Activated CD4-positive, alpha-beta T cell treated with anti-CD3 and anti-CD28 coated beads for 36 hours (primary cell): Measurements from ENCODE around the gene ITGB4. TPM values are rescaled to one million over a fixed set of nuclear protein-coding genes. Genes with fewer than 3 reads are reported as not detected.

Experiments used
- ATAC-seq: fragments of 200-7000 bp; cut with Tn5 transposase; one replicate; pipeline ENCODE4 v1.10.0; 2021; ENCODE audit warnings: mild to moderate bottlenecking, moderate library complexity
- CTCF ChIA-PET: fragments of 350-600 bp; sonication (Branson Sonifier 250); formaldehyde crosslinking; loops from one replicate; lab custom pipeline; 2021; ENCODE audit warnings: antibody characterized with exemption; lab: Charles Lee
- POLR2A ChIA-PET: fragments of 350-600 bp; sonication (Branson Sonifier 250); formaldehyde crosslinking; loops from one replicate; lab custom pipeline; 2021; ENCODE audit warnings: antibody characterized with exemption, inconsistent platforms; lab: Charles Lee
- DNase-seq: peaks from one replicate; pipeline ENCODE4 v3.0.0-alpha.2; 2020
- H3K27ac Mint-ChIP-seq: one replicate; pipeline ENCODE4 v1.8.0; 2021; ENCODE audit warnings: mixed read lengths
- H3K27me3 Mint-ChIP-seq: one replicate; pipeline ENCODE4 v1.8.0; 2021; ENCODE audit warnings: mixed read lengths
- H3K36me3 Mint-ChIP-seq: one replicate; pipeline ENCODE4 v1.8.0; 2021; ENCODE audit warnings: low read depth, mixed read lengths
- H3K4me1 Mint-ChIP-seq: one replicate; pipeline ENCODE4 v1.8.0; 2021; ENCODE audit warnings: mixed read lengths
- H3K4me3 Mint-ChIP-seq: one replicate; pipeline ENCODE4 v1.8.0; 2021; ENCODE audit warnings: mild to moderate bottlenecking, moderate library complexity, mixed read lengths
- H3K9me3 Mint-ChIP-seq: one replicate; pipeline ENCODE4 v1.8.0; 2021; ENCODE audit warnings: low read depth, mixed read lengths
- intact Hi-C, 2 experiments: fragments of 100-400 bp; cut with DNase I in 1 of 2; cut with micrococcal nuclease in 1 of 2; formaldehyde crosslinking; loops; one replicate each; pipeline versions ENCODE4 v1.14.2 to v1.15.1; 2022 to 2024; cut with DNase I, micrococcal nuclease
- total RNA-seq, 2 experiments: library from RNA; stranded (reverse); gene quantifications; one replicate each; pipeline ENCODE4 v1.2.3, GENCODE V29; 2021

Gene ITGB4
- total RNA-seq, 2 experiments from 2014 or later, result 0.62 to 1.5 TPM

GRCh38 chr17:75721463-75722011 lies 278 bp downstream of the ITGB4 start:
- no peak overlapping the region for H3K27ac Mint-ChIP-seq
- peaks cover 5% of the 10 kb centered on the region for H3K4me1 Mint-ChIP-seq
- H3K4me3 Mint-ChIP-seq, result no peak overlapping the region
- H3K27me3 Mint-ChIP-seq, result peaks cover 15% of the 10 kb centered on the region
- CTCF ChIA-PET, result interaction anchor here (0.9 to 2.5 kb wide), 3 partner anchors 27 to 70 kb away, joined by 3 to 13 read pairs (median 3); no protein-coding TSS in a partner anchor
- DNase-seq, result no peak
- no peak for ATAC-seq
- intact Hi-C loops, result no loop called here
- POLR2A ChIA-PET, result interaction anchor here (1.6 kb wide), 1 partner anchor 59 kb away, joined by 4 read pairs; no protein-coding TSS in a partner anchor
- no peaks in the 10 kb centered on the region for H3K36me3 Mint-ChIP-seq
- no peaks in the 10 kb centered on the region for H3K9me3 Mint-ChIP-seq

- Mint-ChIP-seq H3K9me3 (no peaks in the 10 kb centered on the region), H3K4me3 (no peak overlapping the region), H3K27ac (no peak overlapping the region), H3K27me3 (peaks cover 15% of the 10 kb centered on the region), H3K36me3 (no peaks in the 10 kb centered on the region), H3K4me1 (peaks cover 5% of the 10 kb centered on the region)
- CTCF ChIA-PET, result interaction anchor here (0.9 to 2.5 kb wide), 2 partner anchors 27 to 32 kb away, joined by 3 to 13 read pairs; no protein-coding TSS in a partner anchor
- intact Hi-C loops, result no loop called here
- POLR2A ChIA-PET, result no interaction called here
- DNase-seq, result no peak
- no peak for ATAC-seq
Measured at GRCh38 chr17:75722076-75722475, 817 bp downstream of the ITGB4 start.

- Mint-ChIP-seq H3K4me3 (no peak overlapping the region), H3K27ac (no peak overlapping the region), H3K27me3 (peaks cover 15% of the 10 kb centered on the region), H3K36me3 (no peaks in the 10 kb centered on the region), H3K4me1 (peaks cover 5% of the 10 kb centered on the region), H3K9me3 (no peaks in the 10 kb centered on the region)
- intact Hi-C loops, result no loop called here
- CTCF ChIA-PET, result interaction anchor here (2.5 kb wide), 1 partner anchor 26 kb away, joined by 13 read pairs; no protein-coding TSS in a partner anchor
- POLR2A ChIA-PET, result no interaction called here
- DNase-seq (no peak), ATAC-seq (no peak)
Measured at GRCh38 chr17:75722542-75723095, 1.4 kb downstream of the ITGB4 start.

GRCh38 chr17:75723171-75723930 lies 2.1 kb downstream of the ITGB4 start:
- intact Hi-C loops, result no loop called here
- POLR2A ChIA-PET, result no interaction called here

GRCh38 chr17:75724016-75725003 lies 3.1 kb downstream of the ITGB4 start:
- Mint-ChIP-seq H3K4me3 (no peak overlapping the region), H3K27ac (no peak overlapping the region), H3K36me3 (no peaks in the 10 kb centered on the region), H3K4me1 (peaks cover 5% of the 10 kb centered on the region), H3K27me3 (peaks cover 11% of the 10 kb centered on the region), H3K9me3 (no peaks in the 10 kb centered on the region)
- ChIA-PET CTCF (interaction anchor here (2.1 kb wide), 1 partner anchor 24 kb away, joined by 10 read pairs; no protein-coding TSS in a partner anchor), POLR2A (no interaction called here)
- ATAC-seq (no peak), DNase-seq (no peak)
- intact Hi-C loops, result no loop called here

More at GRCh38 chr17:75723171-75723930, 2.1 kb downstream of the ITGB4 start:
- ATAC-seq (no peak), DNase-seq (no peak)
- Mint-ChIP-seq H3K36me3 (no peaks in the 10 kb centered on the region), H3K4me3 (no peak overlapping the region), H3K27ac (no peak overlapping the region), H3K9me3 (no peaks in the 10 kb centered on the region), H3K4me1 (peaks cover 5% of the 10 kb centered on the region), H3K27me3 (peaks cover 15% of the 10 kb centered on the region)
- CTCF ChIA-PET, result no interaction called here

GRCh38 chr17:75725504-75725903 lies 4.2 kb downstream of the ITGB4 start:
- Mint-ChIP-seq H3K9me3 (no peaks in the 10 kb centered on the region), H3K36me3 (no peaks in the 10 kb centered on the region), H3K4me1 (peaks cover 2% of the 10 kb centered on the region), H3K4me3 (no peak overlapping the region), H3K27me3 (peaks cover 2% of the 10 kb centered on the region), H3K27ac (no peak overlapping the region)
- CTCF ChIA-PET, result interaction anchor here (1.0 to 2.1 kb wide), 3 partner anchors 23 to 101 kb away, joined by 4 to 10 read pairs (median 4); partner anchors contain the start of gene SMIM5
- intact Hi-C loops, result no loop called here
- ATAC-seq (no peak), DNase-seq (no peak)
- POLR2A ChIA-PET, result no interaction called here

- no peak overlapping the region for H3K4me3 Mint-ChIP-seq
- no peaks in the 10 kb centered on the region for H3K9me3 Mint-ChIP-seq
- POLR2A ChIA-PET, result no interaction called here
- CTCF ChIA-PET, result interaction anchor here (1.6 kb wide), 1 partner anchor 21 kb away, joined by 8 read pairs; no protein-coding TSS in a partner anchor
- intact Hi-C loops, result no loop called here
- DNase-seq (no peak), ATAC-seq (no peak)
- H3K27ac Mint-ChIP-seq, result no peak overlapping the region
- H3K27me3 Mint-ChIP-seq, result no peaks in the 10 kb centered on the region
- H3K4me1 Mint-ChIP-seq, result no peaks in the 10 kb centered on the region
- H3K36me3 Mint-ChIP-seq, result no peaks in the 10 kb centered on the region
Measured at GRCh38 chr17:75727391-75727790, 6.1 kb downstream of the ITGB4 start.

- DNase-seq, result no peak
- CTCF ChIA-PET, result interaction anchor here (0.7 to 1.8 kb wide), 3 partner anchors 18 to 398 kb away, joined by 3 to 5 read pairs (median 4); partner anchors contain the start of gene SMIM5
- no peak overlapping the region for H3K4me3 Mint-ChIP-seq
Measured at GRCh38 chr17:75729351-75729750, 8.1 kb downstream of the ITGB4 start.

GRCh38 chr17:75730065-75730464 lies 8.8 kb downstream of the ITGB4 start:
- CTCF ChIA-PET, result interaction anchor here (0.7 to 1.8 kb wide), 3 partner anchors 17 to 399 kb away, joined by 3 to 5 read pairs (median 4); partner anchors contain the start of gene SMIM5
- no peak for ATAC-seq
- POLR2A ChIA-PET, result interaction anchor here (1.0 kb wide), 1 partner anchor 16 kb away, joined by 3 read pairs; no protein-coding TSS in a partner anchor

More at GRCh38 chr17:75729351-75729750, 8.1 kb downstream of the ITGB4 start:
- Mint-ChIP-seq H3K36me3 (no peaks in the 10 kb centered on the region), H3K27me3 (no peaks in the 10 kb centered on the region), H3K4me1 (no peaks in the 10 kb centered on the region), H3K9me3 (no peaks in the 10 kb centered on the region), H3K27ac (no peak overlapping the region)
- no peak for ATAC-seq
- POLR2A ChIA-PET, result interaction anchor here (1.0 kb wide), 1 partner anchor 15 kb away, joined by 3 read pairs; no protein-coding TSS in a partner anchor
- intact Hi-C loops, result no loop called here

GRCh38 chr17:75731086-75731715 lies 9.9 kb downstream of the ITGB4 start:
- Mint-ChIP-seq H3K27ac (no peak overlapping the region), H3K4me1 (no peaks in the 10 kb centered on the region), H3K9me3 (no peaks in the 10 kb centered on the region), H3K36me3 (no peaks in the 10 kb centered on the region), H3K4me3 (no peak overlapping the region), H3K27me3 (no peaks in the 10 kb centered on the region)
- DNase-seq (no peak), ATAC-seq (no peak)
- ChIA-PET CTCF (no interaction called here), POLR2A (no interaction called here)
- intact Hi-C loops, result no loop called here

More at GRCh38 chr17:75730065-75730464, 8.8 kb downstream of the ITGB4 start:
- Mint-ChIP-seq H3K36me3 (no peaks in the 10 kb centered on the region), H3K27me3 (no peaks in the 10 kb centered on the region), H3K4me1 (no peaks in the 10 kb centered on the region), H3K4me3 (no peak overlapping the region), H3K9me3 (no peaks in the 10 kb centered on the region), H3K27ac (no peak overlapping the region)
- DNase-seq, result no peak
- intact Hi-C loops, result no loop called here
